Activated CD8-positive, alpha-beta memory T cell treated with anti-CD3 and anti-CD28 coated beads for 4 hours (primary cell): ENCODE data around the gene LPP.

Experiments
- DNase-seq, 2 donors: peaks; one replicate each; pipeline ENCODE4 v3.0.0-alpha.2; 2020; ENCODE audit warnings: low read depth in 2 of 2

Gene LPP

DNA sequence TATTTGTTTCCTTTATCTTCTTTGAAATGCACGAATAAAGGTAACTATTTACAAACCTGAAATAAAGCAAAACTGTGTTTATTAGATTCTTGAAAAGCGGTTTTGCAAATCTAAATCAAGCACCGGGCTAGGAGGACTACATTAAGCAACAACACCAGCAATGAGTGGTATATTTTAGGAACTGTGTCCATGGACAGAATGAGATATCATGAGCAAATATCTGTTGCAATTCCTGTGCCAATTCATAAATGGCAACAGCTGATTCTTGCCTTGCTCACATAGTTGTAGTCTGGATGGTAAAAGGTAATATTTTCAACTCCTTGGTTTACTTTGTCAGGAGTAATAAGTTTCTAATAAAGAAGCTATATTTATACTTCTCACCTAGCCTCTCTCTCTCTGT, 403.3 kb downstream of the LPP start:
- DNase-seq, result no peak

DNA sequence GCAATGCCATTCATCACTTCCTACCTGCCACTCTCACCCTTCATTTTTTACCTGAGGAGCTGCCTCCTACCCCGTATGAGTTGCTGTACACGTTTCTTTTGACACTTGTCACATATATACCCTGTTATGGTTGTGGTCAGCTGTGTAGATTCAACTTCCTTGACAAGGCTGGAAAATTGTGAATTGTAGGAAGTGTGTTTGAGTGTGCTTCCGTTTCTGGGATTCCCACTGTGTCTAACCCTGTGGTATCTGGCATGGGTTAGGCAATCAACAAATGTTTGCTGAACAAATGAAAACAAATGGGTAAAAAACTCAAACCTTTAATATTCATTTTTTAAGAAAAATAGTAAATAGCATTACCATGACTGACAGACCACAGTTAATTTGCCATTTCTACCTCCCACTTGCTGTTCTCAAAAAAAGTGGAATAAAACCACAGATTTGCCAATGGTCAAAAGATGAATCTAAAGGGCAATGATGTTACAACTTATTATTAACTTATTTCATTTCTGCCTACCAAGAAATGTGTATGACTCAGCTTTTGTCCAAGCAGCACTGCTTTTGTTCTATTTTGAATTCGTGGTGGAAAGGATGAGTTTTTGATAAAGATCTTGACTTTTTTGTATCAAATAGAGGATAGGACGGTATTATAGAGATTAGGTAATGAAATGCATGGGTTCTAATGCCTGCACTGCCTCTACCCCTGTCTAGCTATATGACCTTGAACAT, 404.6 kb downstream of the LPP start:
- no peak for DNase-seq

DNA sequence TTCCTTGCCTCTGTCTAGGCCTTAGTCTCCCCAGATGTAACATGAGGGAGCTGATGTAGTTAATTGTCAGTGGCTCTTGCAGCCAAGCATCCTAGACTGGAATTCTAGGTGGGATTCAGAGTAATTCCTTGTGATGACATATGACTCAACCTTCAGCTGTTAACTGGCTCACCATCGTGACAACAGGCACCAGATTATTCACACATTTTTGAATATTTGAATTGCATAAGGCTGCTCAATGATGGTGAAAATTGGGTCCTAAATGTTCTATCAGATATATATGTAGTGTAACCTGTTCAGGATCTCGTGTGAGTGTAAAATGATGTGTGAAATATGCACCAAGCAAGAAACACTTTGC, 405.1 kb downstream of the LPP start:
- DNase-seq, result no peak

DNA sequence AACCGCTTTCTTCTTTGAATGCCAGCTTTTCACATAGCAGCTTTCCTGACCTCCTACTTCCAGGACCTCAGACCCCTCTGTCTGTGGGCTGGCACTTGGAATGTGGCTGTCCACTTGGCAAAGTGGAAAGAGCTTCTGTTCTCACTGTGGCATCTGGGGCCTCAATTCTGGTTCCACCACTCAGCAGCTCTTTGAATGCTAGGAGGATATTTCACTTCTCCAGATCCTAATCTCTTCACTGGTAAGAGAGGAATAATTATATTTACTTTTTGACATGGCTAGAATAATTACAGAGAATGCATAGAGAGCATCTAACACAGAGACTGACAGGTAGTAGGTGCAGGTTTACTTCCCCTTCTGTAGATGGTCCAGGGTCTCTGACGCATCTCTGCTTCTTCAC, 405.9 kb downstream of the LPP start:
- no peak for DNase-seq

DNA sequence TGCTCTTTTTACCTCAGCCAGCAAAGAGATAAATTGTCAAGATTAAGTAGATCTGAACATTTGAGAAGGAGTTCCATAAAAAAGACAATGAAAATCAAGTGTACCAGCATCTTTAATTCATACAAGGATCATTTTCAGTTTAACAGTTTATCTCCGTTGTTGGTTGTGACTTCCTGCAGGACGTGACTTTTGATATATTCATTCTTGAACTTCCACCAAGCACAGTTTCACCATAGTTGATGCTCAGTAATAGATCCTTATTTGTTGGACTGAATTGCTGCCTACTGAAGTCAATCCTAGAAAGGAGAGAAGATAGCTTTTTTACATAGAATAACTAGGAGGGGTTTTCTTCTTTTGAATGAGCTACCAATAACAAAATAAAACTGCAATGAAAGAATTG, 408.2 kb downstream of the LPP start:
- DNase-seq, result no peak

DNA sequence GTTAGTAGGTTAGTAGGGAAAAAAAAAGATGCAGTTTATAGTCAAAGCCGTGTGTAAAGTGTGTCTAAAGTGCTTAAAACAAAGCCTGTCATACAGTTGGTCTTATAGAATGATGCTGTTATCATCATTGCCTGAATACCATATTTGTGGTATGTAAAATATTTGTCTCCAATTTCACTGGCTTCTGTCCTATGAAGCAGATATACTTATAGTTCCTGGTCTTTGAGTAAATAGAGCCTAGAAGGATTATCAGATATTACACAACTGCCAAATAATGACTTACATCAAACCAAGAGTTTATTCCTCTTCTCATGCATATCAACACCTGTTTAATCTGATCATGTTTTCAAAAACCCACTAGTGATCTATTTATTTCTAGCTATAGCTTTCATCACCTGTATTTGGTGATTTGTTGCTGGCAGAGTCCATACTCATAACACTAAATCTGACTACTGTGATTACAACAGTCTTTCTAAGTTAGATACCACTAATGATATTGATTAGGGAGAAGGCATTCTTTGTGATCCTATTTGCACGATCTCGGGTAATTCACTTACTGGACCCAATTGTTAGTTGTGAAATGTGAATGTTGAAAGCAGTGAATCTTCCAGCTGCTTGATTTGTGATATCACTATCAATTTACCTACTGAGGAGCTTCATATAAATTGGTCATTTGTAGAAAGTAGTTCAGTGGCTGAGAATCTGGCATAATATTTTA, 413.7 kb downstream of the LPP start:
- DNase-seq, result no peak

DNA sequence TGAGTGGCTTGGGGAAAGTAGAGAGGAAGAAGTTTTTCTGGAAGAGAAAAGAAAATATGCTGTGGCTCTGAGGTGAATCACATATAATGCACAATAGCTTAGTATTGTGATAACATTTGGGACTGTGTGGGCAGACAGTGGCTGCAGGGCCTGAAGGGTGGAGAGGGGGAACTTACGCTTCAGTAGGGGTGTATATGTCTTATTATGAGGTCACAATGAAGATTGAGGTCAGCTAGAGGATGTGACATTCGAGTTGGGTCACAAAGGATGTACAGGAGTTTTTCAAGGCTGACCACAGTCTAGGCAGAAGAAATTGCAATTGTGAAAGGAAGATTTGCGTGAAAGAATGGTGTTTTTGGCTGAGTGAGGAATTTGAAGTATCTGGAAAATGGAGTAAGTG, 414.8 kb downstream of the LPP start:
- DNase-seq, result no peak

DNA sequence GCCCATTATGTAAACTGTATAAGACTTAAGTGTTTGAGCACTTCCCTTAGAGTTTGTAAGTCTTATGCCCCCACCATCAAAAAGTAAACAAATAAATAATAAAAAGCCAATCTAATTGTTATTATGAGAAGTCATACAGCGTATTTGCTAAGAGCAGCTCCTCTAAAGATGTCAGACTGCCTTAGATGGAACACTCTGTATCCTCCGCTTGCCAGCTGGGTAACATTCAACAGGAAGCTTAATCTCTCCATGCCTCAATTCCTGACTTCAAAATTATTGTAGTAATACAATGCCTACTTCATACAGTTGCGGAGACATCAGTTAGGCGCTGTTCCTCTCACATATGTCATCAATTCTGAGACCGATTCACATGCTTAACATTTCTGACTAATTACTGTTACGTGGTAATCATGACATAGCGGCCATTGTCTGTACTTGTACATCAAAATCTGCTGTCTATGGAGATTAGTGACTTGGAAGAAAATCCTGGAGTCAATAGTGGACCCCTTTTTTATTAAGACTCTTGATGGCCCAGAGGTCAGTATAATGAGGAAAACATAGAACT, 417.7 kb downstream of the LPP start:
- no peak for DNase-seq

DNA sequence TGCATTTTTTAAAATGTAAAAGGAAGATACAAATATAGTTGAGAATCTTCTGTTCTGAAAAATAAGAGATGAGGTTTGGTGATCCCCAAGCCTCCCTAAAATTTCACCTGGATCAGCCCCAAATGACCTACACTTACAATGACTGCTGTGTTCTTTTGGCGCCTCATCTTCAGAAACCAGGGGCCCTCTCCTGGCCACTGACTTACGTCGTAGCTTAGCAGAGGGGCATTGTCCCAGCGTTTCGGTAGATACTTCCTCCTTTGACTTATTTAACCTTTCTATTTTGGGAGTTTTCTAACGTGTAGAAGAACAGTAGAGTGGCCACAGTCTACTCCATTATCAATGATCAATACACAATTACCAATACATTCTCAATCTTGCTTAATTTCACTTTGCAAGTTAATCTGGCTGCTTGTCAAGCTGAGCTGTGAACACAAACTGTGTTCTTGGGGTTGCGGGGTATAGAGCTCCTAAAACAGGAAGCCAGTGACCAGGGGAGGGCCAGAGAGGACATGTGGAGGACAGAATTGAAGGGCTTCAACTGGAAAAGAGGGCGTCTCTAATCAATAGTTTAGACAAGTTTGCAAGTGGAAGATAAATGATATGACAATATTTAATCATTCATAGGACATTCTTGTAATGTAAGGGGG, 419.5 kb downstream of the LPP start:
- no peak for DNase-seq

DNA sequence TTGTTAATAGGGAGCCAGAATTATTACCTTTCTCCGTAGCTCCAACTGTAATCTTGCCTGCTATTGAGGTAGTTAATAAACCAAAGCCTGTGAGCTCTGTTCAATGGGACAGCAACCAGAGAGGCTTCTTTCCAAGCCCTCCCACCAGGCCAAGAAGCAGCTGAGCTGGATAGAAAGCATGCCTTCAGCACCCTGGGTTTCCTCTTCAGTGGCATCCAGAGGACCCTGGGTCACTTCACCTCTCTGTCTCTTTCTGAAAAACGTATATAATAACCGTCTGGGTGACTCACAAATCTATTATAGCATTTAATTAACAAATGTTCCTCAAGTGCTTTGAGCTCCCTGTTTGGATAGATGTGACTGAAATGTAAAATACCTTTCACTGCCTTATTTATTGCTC, 420.0 kb downstream of the LPP start:
- DNase-seq, result no peak

DNA sequence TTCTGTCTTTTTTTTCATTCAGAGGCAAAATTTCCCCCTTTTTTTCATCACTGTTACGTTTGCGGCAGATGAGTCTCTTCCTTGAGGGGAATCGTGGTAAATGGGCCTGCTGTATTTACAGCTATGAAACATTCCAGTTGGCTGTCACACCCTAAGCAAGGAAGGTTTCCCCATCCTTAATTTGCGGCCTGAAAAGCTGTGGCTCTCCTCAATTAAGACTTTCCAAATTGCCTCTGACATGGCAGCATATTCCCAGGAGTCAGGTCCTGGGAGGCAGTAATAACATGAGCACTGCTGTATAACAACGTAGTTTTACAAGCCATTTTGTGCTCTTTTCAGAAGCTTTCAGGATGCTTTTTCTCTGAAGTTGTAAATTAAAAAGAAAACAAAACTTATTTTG, 420.9 kb downstream of the LPP start:
- DNase-seq, result no peak

DNA sequence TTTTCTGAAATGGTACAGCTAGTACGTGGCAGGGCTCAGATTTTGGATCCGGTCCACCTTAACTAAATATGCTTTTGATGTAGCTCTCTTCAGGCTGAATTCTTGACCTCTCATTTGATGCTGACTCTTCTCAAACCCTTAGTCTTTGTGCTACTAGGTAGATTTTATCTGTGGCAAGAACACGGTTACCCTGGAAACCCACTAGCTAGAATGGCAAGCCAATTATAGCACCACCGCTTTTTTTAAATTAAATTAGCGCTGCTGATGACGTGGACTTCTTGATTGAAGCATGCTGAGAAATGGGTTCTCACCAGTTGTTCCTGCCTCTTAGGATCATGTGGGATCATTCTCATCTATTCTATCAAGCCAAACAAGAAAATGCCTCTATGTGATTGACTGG, 421.5 kb downstream of the LPP start:
- no peak for DNase-seq

DNA sequence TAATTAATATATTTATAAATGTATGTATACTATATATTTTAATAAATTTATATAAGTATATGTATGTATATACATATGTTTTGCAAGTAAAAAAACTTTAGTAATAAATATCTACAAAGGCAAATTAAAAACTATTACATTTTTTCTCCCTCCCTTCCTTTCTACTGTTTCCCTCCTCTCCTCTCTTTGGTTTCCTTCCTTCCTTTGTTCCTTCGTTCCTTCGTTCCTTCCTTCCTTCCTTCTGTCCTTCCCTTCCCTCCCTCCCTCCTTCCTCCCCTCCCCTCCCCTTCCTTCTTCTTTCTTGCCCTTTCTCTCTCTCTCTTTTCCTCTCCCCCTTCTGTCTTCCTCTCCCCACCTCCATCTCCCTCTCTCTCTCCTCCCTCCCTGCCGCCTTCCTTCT, 423.6 kb downstream of the LPP start:
- DNase-seq, result no peak

DNA sequence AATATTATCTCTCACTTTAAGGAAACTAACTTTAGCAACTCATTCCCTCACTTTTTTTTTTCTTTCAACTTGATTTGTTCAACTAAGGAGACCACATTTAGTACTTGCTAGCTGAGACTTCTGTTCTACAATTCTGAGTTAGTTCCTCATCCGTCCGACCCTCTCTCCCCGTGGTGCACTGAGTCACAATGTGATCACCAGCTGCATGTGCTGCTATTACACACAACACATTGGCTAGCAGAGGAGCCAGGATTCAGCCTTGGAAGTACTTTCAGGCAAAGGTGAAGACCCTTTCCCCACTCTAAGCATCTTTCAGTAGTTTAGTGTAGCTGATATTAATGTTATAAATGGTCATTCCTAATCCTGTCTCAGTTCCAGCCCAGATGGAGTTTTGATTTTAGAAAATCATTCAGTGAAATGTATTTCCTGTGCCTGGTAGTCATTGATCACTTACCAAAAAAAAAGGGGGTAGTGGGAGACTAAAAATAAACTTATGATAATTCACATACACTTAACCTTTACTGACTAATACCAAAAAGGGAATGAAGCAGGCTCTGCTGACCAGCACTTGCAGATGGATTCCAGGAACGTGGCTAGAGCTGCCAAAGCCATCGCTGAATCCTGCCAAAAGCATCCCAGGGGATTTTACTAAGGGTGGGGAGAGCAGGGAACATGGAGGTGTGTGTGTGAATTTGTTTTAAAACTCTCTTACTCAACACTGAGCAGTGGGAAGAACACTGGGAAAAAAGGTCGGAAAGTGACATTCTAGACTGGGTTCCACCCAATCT, 424.8 kb downstream of the LPP start:
- no peak for DNase-seq

DNA sequence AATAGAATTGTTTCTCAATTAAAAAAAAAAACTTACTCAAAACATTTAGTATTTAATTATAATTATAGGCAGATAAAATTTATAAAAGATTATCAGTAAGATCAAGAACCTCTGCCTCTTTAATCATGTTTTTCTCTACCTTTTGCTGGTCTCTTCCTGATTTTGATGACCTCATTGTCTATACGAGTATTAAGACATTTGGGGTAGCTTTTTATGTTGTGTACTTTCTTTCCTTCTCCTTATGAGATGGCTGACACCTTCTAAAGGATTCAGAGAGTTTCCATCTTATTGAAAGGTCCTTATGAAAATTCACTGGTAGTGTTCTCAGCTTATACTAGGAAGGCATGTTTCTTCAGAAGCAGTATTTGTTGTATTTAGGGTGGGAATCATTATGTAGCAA, 426.3 kb downstream of the LPP start:
- no peak for DNase-seq

DNA sequence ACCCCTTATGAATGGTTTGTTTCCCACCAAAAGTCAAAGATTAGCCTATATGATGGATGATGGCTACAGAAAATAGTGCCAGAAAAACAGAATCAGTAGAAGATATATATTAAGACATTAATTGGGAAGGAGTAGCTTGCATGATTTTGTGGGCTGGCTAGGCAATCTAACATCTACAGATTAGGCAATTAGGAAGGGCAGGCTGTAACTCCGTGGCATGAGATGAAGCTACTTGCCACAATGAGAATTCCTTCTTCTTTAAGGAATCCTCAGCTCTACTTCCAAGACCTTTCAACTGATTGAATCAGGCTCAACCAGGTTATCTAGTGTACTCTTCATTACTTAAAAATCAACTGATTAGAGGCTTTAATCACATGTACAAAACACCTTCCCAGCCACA, 426.7 kb downstream of the LPP start:
- no peak for DNase-seq

DNA sequence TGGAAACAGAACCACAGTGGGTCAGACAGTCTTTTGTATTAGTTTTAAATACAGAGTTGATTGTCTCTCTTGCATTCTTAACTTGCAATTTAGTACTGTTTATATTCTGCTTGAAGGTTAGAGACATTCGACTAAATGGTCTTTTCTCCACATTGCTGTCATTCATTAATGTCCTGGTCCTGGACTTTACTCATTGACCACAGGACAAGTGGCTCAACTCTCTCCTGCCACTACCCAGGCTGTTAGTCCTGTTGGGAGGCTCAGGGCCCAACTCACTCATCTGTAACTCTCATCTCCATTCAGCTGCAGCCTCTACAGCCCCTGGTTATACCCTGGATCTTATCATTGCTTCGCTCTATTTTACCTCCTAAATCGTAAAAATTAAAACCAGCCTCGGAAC, 427.4 kb downstream of the LPP start:
- DNase-seq, result no peak

DNA sequence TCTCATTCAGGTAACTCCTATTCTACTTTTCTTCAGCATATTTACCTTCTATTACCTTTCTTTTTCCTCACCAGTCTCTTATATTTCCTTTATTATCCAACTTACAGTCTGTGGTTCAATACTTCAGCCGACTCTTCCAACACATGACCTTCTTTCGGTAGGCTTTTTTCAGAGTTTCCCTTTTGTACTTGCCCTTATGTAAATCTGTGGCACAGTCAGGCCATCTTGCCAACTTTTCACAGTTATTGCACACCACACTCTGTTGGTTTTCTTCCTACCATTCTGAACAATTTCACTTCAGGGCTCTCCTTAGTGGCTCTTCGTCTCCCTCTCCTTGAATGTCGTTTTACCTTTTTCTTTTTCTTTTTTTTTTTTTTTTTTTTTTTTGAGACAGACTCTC, 427.8 kb downstream of the LPP start:
- DNase-seq, result no peak

DNA sequence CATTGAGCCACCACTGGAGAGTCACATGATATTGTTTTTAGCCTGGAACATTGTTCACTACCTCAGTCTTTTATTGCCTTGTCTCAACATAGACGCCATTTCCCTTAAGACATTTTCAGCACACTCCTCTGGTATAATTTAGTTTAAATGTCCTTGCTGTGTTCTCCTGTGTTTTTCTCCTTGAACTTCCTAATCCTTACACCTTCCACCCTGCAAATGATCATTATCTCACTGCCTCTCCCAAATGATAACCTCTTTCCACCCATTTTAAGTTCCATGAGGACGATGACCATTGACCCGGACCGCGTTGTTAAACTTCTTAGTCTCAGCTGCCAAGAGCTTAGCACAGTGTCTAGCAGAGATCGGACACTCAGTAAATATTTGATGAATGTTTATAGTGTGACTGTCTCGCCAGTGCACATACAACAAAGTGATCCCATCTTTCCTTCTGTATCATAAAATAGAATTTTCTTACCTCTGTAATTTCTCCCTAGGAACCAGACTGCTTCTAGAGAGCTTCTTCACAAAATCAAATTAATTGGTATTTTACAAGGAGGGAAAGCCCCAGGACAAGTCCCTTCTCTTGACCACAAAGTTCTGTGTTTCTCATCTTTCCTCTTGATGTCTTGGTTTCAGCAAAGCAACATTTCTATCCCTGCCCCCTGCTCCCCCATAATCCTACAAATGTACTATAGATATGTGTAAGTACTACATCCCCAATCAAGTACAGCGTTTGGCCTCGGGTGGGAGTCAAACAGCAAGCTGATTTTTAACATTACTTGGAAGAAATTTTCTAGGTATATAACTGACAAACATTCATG, 429.6 kb downstream of the LPP start:
- DNase-seq, result no peak

DNA sequence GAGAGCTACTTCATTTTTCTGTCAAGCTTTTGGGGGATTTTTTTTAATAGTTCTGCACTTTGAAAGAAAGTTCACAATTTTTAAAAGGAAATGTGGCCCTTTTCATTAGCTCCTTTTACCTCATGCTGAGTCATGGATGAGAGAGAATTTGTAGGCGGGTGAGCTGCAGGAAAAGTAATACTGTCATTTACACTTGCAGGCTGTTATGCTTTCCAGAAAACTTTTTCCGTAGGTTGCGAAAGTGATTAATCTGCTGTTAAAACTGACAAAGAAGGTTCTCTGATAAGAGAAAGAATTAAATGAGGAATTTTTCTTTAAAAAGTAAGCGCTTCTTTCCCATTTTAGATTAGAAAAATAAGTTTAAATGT, 430.2 kb downstream of the LPP start:
- DNase-seq, result no peak

DNA sequence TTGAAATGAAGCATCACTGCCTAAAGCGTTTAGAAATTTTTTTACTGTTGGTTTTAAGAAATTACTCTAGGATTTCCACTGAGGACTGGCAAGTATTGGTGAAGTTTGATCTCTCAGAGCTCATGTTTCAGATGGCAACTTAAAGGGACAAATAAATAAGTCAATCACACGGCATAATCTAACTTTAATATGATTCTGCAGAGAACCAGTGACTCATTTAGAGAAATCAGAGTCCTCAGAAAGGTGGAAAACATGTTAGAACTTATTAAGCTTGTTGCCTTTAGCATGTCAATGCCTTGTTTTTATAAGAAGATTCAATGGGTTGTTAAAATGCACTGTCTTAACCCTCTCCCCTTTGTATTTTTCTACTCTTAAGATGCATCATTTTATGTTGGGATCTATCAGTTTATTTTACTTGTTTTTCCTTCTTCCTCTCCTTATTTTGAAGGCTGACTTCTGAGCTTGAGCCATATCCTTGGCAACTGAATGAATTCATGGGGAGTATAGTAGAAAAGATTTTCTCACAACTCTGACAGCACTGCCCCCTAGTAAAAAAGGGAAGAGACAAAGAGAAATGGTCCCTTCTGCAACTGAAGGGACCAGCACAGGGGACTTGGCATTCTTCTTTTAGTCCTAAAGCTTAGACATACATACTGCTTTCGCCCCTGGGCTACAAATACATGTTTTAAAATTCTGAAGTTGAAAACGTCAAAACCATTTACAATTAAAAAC, 431.2 kb downstream of the LPP start:
- DNase-seq, result no peak
